K562 (cell line): ENCODE data around the gene RNPEP. TPM values are rescaled to one million over a fixed set of nuclear protein-coding genes. Genes with fewer than 3 reads are reported as not detected.
A peak's percentile ranks its signal among the peaks of the same experiment; 100 is the strongest.

Experiments used
- CREB5 ChIP-seq: fragments of 250-450 bp; sonication (Bioruptor Pico); IDR thresholded peaks from 2 replicates; pipeline ENCODE4 v1.5.0; 2020; ENCODE audit warnings: mild to moderate bottlenecking
- EWSR1 ChIP-seq: fragments of 450-650 bp; IDR thresholded peaks from 2 replicates; pipeline ENCODE4 v1.6.1; 2018; ENCODE audit warnings: borderline replicate concordance, mild to moderate bottlenecking, low read depth, moderate library complexity; ENCODE audit not compliant: partially characterized antibody
- FOXA3 ChIP-seq, 2 experiments: fragments of 450-650 bp in 1 of 2; sonication (generic) in 1 of 2; formaldehyde crosslinking; IDR thresholded peaks in 1 of 2; conservative IDR thresholded peaks in 1 of 2; 2 replicates each; pipeline versions ENCODE4 v1.4.0 to v1.8.0; 2020 to 2022; ENCODE audit warnings: mild to moderate bottlenecking in 2 of 2, missing genetic modification reagents in 1 of 2
- HDAC8 ChIP-seq: fragments of 450-650 bp; IDR thresholded peaks from 2 replicates; pipeline ENCODE4 v1.6.1; 2016; ENCODE audit warnings: mild to moderate bottlenecking, missing genetic modification characterization, moderate library complexity, missing compliant biosample characterization
- HIVEP1 ChIP-seq: fragments of 250-450 bp; sonication (Bioruptor Pico); IDR thresholded peaks from 2 replicates; pipeline ENCODE4 v1.4.0; 2020; ENCODE audit warnings: mild to moderate bottlenecking
- MED1 ChIP-seq: sonication (generic); formaldehyde crosslinking; IDR thresholded peaks from 2 replicates; pipeline ENCODE4 v1.8.1; 2023; ENCODE audit warnings: missing genetic modification reagents, borderline replicate concordance
- MXI1 ChIP-seq: IDR thresholded peaks from 2 replicates; pipeline ENCODE4 v1.6.1; 2011; ENCODE audit warnings: low read depth, mild to moderate bottlenecking, improper control_type of control experiment, low read length
- SRF ChIP-seq, 2 experiments: fragments of 250-450, 450-650 bp in 1 of 2; sonication (Bioruptor Pico) in 1 of 2; sonication (generic) in 1 of 2; formaldehyde crosslinking; IDR thresholded peaks; 2 replicates each; pipeline versions ENCODE4 v1.5.0 to v1.5.1; 2020 to 2022; ENCODE audit warnings: mild to moderate bottlenecking in 1 of 2, missing genetic modification reagents in 1 of 2
- SRSF1 ChIP-seq: fragments of 200-400 bp; formaldehyde crosslinking; IDR thresholded peaks from 2 replicates; pipeline ENCODE4 v1.6.1; 2017; ENCODE audit warnings: mild to moderate bottlenecking, low read depth, low read length, moderate library complexity
- TAF1 ChIP-seq: IDR thresholded peaks from 2 replicates; pipeline ENCODE4 v1.6.1; 2011; ENCODE audit warnings: mild to moderate bottlenecking, low read length, moderate library complexity; ENCODE audit not compliant: insufficient read depth, control insufficient read depth, severe bottlenecking; ENCODE audit errors: extremely low read depth
- ZKSCAN8 ChIP-seq: fragments of 200-800 bp; sonication (Bioruptor generic); IDR thresholded peaks from 2 replicates; pipeline ENCODE4 v1.6.1; 2016; ENCODE audit warnings: missing genetic modification characterization, missing compliant biosample characterization
- ZNF766 ChIP-seq: fragments of 200-800 bp; sonication (Bioruptor generic); conservative IDR thresholded peaks from 2 replicates; pipeline ENCODE4 v1.6.1; 2016; ENCODE audit warnings: missing genetic modification characterization, missing compliant biosample characterization
- ZNF830 ChIP-seq: fragments of 250-450 bp; sonication (Bioruptor Pico); IDR thresholded peaks from 2 replicates; pipeline ENCODE4 v1.5.0; 2021; ENCODE audit warnings: mild to moderate bottlenecking
- polyA plus RNA-seq, 8 experiments: library from polyadenylated mRNA; depleted of rRNA in 4 of 8; stranded (reverse) in 5 of 8; unstranded in 3 of 8; fragments of >200 nt; fragmentation: Nextera tagmentation in 2 of 8; fragmentation: Illumina TruSeq in 1 of 8; extraction: Ambion mirVana in 2 of 8; extraction: Trizol in 1 of 8; gene quantifications; 2 replicates each; pipeline versions ENCODE4 v1.2.1 to v1.2.3, GENCODE V29; 2011 to 2014; ENCODE audit warnings: inconsistent platforms in 1 of 8, missing spikeins in 1 of 8
- total RNA-seq, 7 experiments: library from RNA; depleted of rRNA in 6 of 7; stranded (reverse); fragments of >200 nt in 6 of 7; fragmentation: Illumina TruSeq in 2 of 7; extraction: Trizol in 2 of 7; gene quantifications; 2 replicates each; pipeline versions ENCODE4 v1.2.1 to v1.2.3, GENCODE V29; 2011 to 2021; ENCODE audit warnings: low replicate concordance in 1 of 7
- TF ChIP-seq, protein P1 (sequence below), 2 experiments: IDR thresholded peaks; 2 replicates each; pipeline ENCODE4 v1.6.1; 2012; ENCODE audit warnings: improper control_type of control experiment in 2 of 2, low read depth in 2 of 2, low read length in 2 of 2, borderline replicate concordance in 1 of 2
- TF ChIP-seq, protein P2 (sequence below): fragments of 450-650 bp; IDR thresholded peaks from 2 replicates; pipeline ENCODE4 v1.6.1; 2018; ENCODE audit warnings: mild to moderate bottlenecking, low read depth; ENCODE audit not compliant: partially characterized antibody
- TF ChIP-seq, protein P3 (sequence below): fragments of 450-650 bp; formaldehyde crosslinking; IDR thresholded peaks from 2 replicates; pipeline ENCODE4 v1.4.0; 2020; ENCODE audit warnings: mild to moderate bottlenecking, moderate library complexity
- TF ChIP-seq, protein P4 (sequence below): fragments of 250-450 bp; sonication (Bioruptor Pico); IDR thresholded peaks from 2 replicates; pipeline ENCODE4 v1.5.0; 2020; ENCODE audit warnings: mild to moderate bottlenecking, borderline replicate concordance

Gene RNPEP
- total and polyA plus RNA-seq, 9 of the 15 experiments (the other 6 are each of a cell fraction or from before 2014, with no cell fraction given): 27.5 to 131 (median 63.4) TPM

DNA sequence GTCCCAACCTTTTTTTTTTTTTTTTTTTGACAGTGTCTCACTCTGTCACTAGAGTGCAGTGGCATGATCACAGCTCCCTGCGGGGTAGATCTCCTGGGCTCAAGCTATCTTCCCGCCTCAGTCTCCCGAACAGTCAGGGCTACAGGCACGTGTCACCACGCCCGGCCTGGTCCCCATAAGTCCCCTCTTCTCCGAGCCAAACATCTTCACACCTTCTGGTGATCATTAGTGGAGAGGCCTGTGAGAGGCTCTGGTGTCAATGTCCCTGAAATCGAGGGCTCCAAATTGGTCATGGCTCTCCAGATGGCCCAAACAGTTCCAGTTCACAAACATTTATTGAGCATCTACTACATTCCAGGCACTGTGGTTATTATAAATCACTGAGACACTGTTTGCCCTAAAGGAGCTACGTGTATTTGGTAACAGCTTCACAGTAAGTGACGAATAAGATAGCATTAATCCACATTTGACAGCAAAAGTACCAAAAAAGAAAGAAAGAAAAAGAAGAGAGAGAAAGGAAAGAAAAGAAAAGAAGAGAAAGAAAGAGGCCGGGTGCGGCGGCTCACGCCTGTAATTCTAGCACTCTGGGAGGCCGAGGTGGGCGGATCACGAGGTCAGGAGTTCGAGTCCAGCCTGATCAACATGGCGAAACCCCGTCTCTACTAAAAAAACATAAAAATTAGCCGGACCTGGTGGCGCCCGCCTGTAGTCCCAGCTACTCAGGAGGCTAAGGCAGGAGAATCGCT, 28.0 kb upstream of the RNPEP start (continued):
- TF ChIP-seq EWSR1 (no peak), SRSF1 (no peak), ZNF830 (CRISPR knock-in tag) (no peak), MED1 (no peak), ZNF766 (no peak), ZKSCAN8 (CRISPR knock-in tag) (no peak), MXI1 (no peak), CREB5 (CRISPR knock-in tag) (no peak), SRF (CRISPR knock-in tag; IDR thresholded peaks at IDR 0.05) (no peak), TAF1 (no peak), HIVEP1 (CRISPR knock-in tag) (no peak), HDAC8 (tag) (no peak), FOXA3 (CRISPR knock-in tag; conservative IDR thresholded peaks at IDR 0.05 in 1 of 2, IDR thresholded peaks at IDR 0.05 in 1 of 2) (no peak)
- TF ChIP-seq, protein P1, sequence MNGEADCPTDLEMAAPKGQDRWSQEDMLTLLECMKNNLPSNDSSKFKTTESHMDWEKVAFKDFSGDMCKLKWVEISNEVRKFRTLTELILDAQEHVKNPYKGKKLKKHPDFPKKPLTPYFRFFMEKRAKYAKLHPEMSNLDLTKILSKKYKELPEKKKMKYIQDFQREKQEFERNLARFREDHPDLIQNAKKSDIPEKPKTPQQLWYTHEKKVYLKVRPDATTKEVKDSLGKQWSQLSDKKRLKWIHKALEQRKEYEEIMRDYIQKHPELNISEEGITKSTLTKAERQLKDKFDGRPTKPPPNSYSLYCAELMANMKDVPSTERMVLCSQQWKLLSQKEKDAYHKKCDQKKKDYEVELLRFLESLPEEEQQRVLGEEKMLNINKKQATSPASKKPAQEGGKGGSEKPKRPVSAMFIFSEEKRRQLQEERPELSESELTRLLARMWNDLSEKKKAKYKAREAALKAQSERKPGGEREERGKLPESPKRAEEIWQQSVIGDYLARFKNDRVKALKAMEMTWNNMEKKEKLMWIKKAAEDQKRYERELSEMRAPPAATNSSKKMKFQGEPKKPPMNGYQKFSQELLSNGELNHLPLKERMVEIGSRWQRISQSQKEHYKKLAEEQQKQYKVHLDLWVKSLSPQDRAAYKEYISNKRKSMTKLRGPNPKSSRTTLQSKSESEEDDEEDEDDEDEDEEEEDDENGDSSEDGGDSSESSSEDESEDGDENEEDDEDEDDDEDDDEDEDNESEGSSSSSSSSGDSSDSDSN (IDR thresholded peaks at IDR 0.05; ENCODE audit: borderline replicate concordance in 1 of 2, low read depth in 2 of 2, low read length in 2 of 2): no peak
- TF ChIP-seq, protein P2, sequence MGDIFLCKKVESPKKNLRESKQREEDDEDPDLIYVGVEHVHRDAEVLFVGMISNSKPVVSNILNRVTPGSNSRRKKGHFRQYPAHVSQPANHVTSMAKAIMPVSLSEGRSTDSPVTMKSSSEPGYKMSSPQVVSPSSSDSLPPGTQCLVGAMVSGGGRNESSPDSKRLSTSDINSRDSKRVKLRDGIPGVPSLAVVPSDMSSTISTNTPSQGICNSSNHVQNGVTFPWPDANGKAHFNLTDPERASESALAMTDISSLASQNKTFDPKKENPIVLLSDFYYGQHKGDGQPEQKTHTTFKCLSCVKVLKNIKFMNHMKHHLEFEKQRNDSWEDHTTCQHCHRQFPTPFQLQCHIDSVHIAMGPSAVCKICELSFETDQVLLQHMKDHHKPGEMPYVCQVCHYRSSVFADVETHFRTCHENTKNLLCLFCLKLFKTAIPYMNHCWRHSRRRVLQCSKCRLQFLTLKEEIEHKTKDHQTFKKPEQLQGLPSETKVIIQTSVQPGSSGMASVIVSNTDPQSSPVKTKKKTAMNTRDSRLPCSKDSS: peak; percentile 55
- TF ChIP-seq, protein P3, sequence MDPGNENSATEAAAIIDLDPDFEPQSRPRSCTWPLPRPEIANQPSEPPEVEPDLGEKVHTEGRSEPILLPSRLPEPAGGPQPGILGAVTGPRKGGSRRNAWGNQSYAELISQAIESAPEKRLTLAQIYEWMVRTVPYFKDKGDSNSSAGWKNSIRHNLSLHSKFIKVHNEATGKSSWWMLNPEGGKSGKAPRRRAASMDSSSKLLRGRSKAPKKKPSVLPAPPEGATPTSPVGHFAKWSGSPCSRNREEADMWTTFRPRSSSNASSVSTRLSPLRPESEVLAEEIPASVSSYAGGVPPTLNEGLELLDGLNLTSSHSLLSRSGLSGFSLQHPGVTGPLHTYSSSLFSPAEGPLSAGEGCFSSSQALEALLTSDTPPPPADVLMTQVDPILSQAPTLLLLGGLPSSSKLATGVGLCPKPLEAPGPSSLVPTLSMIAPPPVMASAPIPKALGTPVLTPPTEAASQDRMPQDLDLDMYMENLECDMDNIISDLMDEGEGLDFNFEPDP: no peak
- TF ChIP-seq, protein P4, sequence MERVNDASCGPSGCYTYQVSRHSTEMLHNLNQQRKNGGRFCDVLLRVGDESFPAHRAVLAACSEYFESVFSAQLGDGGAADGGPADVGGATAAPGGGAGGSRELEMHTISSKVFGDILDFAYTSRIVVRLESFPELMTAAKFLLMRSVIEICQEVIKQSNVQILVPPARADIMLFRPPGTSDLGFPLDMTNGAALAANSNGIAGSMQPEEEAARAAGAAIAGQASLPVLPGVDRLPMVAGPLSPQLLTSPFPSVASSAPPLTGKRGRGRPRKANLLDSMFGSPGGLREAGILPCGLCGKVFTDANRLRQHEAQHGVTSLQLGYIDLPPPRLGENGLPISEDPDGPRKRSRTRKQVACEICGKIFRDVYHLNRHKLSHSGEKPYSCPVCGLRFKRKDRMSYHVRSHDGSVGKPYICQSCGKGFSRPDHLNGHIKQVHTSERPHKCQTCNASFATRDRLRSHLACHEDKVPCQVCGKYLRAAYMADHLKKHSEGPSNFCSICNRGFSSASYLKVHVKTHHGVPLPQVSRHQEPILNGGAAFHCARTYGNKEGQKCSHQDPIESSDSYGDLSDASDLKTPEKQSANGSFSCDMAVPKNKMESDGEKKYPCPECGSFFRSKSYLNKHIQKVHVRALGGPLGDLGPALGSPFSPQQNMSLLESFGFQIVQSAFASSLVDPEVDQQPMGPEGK: no peak
